ENCODE measurements around the gene FARP2. TPM values are rescaled to one million over a fixed set of nuclear protein-coding genes. Genes with fewer than 3 reads are reported as not detected.

Gene FARP2
- total and polyA plus RNA-seq, 2 of the 13 experiments (the other 11 are each of a cell fraction or from before 2014, with no cell fraction given), result 28.0 to 45.4 TPM

GRCh38 chr2:241350530-241350877 is 5.6 kb upstream of the FARP2 start:
- H3K27ac ChIP-seq (ENCODE audit: extremely low read length, insufficient read depth, low read length), result peak overlapping the region; percentile 86
- H4K20me1 ChIP-seq (ENCODE audit: insufficient read depth, low read length), result peaks cover 31% of the 10 kb centered on the region
- peaks cover 18 to 68% of the 10 kb centered on the region in 2 experiments for H3K36me3 ChIP-seq (replicated peaks in 1 of 2; ENCODE audit: control insufficient read depth in 1 of 2, insufficient read depth in 2 of 2, low read length in 2 of 2)
- H3K27me3 ChIP-seq (ENCODE audit: control insufficient read depth in 1 of 2, insufficient read depth in 2 of 2, low read length in 2 of 2), result no peaks in the 10 kb centered on the region
- H3K4me3 ChIP-seq (replicated peaks in 1 of 3; ENCODE audit: insufficient read depth in 1 of 3, low read depth in 2 of 3, low read length in 3 of 3), result no peak overlapping the region
- intact Hi-C loops (cut with micrococcal nuclease; ENCODE audit: unreplicated experiment) (loop anchor here (2.0 to 10.0 kb wide), 3 partner anchors 34 to 154 kb away; partner anchors contain the start of gene STK25), in situ Hi-C loops (cut with HindIII; ENCODE audit: extremely low pct_ligation_motif_present, low pct_unique_long_range_greater_than_20kb) (loop anchor here (5.0 kb wide), 1 partner anchor 33 kb away; the partner anchor contains the start of genes HDLBP and SEPTIN2)
- H3K9me3 ChIP-seq (ENCODE audit: low read length), result no peaks in the 10 kb centered on the region
- FAIRE-seq, result no peak
- BruUV-seq (replicated peaks), result no TSS peak
- ChIA-PET CTCF (ENCODE audit: low intra/inter-chr PET ratio, low total read pairs) (no interaction called here), POLR2A (interaction anchor here (0.5 to 4.0 kb wide), 10 partner anchors 8 to 91 kb away, joined by 3 to 55 read pairs (median 5); partner anchors contain the start of genes HDLBP and SEPTIN2)
- H3K79me2 ChIP-seq (ENCODE audit: insufficient read depth, low read length), result peaks cover 5% of the 10 kb centered on the region
- peaks cover 65% of the 10 kb centered on the region for H3K4me1 ChIP-seq (ENCODE audit: insufficient read depth, low read length)
- H2AFZ ChIP-seq (ENCODE audit: low read length), result no peak overlapping the region
- H3K9ac ChIP-seq (ENCODE audit: insufficient read depth, low read depth, low read length), result no peak overlapping the region
- no peak for DNase-seq (ENCODE audit: low spot score)
- 6% methylated on average over 2 of the region's 2 CpGs for WGBS (ENCODE audit: low lambda C conversion rate)
- H3K4me2 ChIP-seq (ENCODE audit: low read depth, low read length), result peak overlapping the region; percentile 74
- no peak for ATAC-seq
- TF ChIP-seq AGO1 (IDR thresholded peaks at IDR 0.05; ENCODE audit: low read depth, low read length, poor library complexity, severe bottlenecking), result no peak
- TF ChIP-seq SALL2 (CRISPR knock-in tag; IDR thresholded peaks at IDR 0.05), result peak; percentile 7; the same call in 1 of the 2 replicates
- TF ChIP-seq ZNF382 (CRISPR knock-in tag; IDR thresholded peaks at IDR 0.05; ENCODE audit: borderline replicate concordance), result no peak
- no peak for TF ChIP-seq PRDM10 (CRISPR knock-in tag; IDR thresholded peaks at IDR 0.05; ENCODE audit: low read depth)
- no peak for TF ChIP-seq ZNF644 (CRISPR knock-in tag; IDR thresholded peaks at IDR 0.05; ENCODE audit: low read depth)
- peak; percentile 53; the same call in 1 of the 2 replicates for TF ChIP-seq ZBTB46 (CRISPR knock-in tag; IDR thresholded peaks at IDR 0.05; ENCODE audit: borderline replicate concordance)
- no peak for TF ChIP-seq NFE2 (CRISPR knock-in tag; IDR thresholded peaks at IDR 0.05)
- no peak for TF ChIP-seq ZMYM4 (CRISPR knock-in tag; IDR thresholded peaks at IDR 0.05)
- peak; percentile 3 for TF ChIP-seq ASH2L (IDR thresholded peaks at IDR 0.05; ENCODE audit: insufficient read length, low read depth, low read length)
- no peak for TF ChIP-seq HBP1 (CRISPR knock-in tag; IDR thresholded peaks at IDR 0.05; ENCODE audit: low read depth)
- 0 out of 2 replicates have a peak, but pooled peaks have one; percentile 20 for TF ChIP-seq ZNF609 (CRISPR knock-in tag; IDR thresholded peaks at IDR 0.05; ENCODE audit: borderline replicate concordance)
- TF ChIP-seq SATB2 (CRISPR knock-in tag; IDR thresholded peaks at IDR 0.05), result no peak
- no peak for TF ChIP-seq GATAD2A (CRISPR knock-in tag; IDR thresholded peaks at IDR 0.05)

All from HepG2 (cell line).